ENCODE data around the gene ALG6.

Gene ALG6

GRCh38 chr1:63442141-63442475 lies 74.7 kb downstream of the ALG6 start:
- no peak for TF ChIP-seq CTCF (IDR thresholded peaks at IDR 0.05)
- intact Hi-C loops (cut with DNase I; ENCODE audit: low total_unique reads), result no loop called here

GRCh38 chr1:63448731-63449246 lies 81.4 kb downstream of the ALG6 start:
- TF ChIP-seq CTCF (IDR thresholded peaks at IDR 0.05), result no peak
- intact Hi-C loops (cut with DNase I; ENCODE audit: low total_unique reads), result no loop called here
- no peaks in the 10 kb centered on the region for H3K4me1 ChIP-seq
- no peak overlapping the region for H3K27ac ChIP-seq
- H3K4me3 ChIP-seq, result no peak overlapping the region
- no peaks in the 10 kb centered on the region for H3K36me3 ChIP-seq
- H3K27me3 ChIP-seq, result no peaks in the 10 kb centered on the region
- DNase-seq, result no peak
- no peaks in the 10 kb centered on the region for H3K9me3 ChIP-seq

More at GRCh38 chr1:63442141-63442475, 74.7 kb downstream of the ALG6 start:
- Histone ChIP-seq H3K27me3 (no peaks in the 10 kb centered on the region), H3K4me1 (no peaks in the 10 kb centered on the region), H3K9me3 (no peaks in the 10 kb centered on the region), H3K27ac (no peak overlapping the region), H3K36me3 (no peaks in the 10 kb centered on the region), H3K4me3 (no peak overlapping the region)
- no peak for DNase-seq

GRCh38 chr1:63450416-63450815 lies 83.0 kb downstream of the ALG6 start:
- intact Hi-C loops (cut with DNase I; ENCODE audit: low total_unique reads), result no loop called here
- no peaks in the 10 kb centered on the region for H3K4me1 ChIP-seq
- H3K27me3 ChIP-seq, result no peaks in the 10 kb centered on the region
- no peak overlapping the region for H3K4me3 ChIP-seq
- no peak for TF ChIP-seq CTCF (IDR thresholded peaks at IDR 0.05)
- no peak for DNase-seq
- no peaks in the 10 kb centered on the region for H3K9me3 ChIP-seq
- H3K27ac ChIP-seq, result no peak overlapping the region
- H3K36me3 ChIP-seq, result no peaks in the 10 kb centered on the region

- Histone ChIP-seq H3K4me1 (no peaks in the 10 kb centered on the region), H3K27me3 (no peaks in the 10 kb centered on the region), H3K9me3 (no peaks in the 10 kb centered on the region), H3K4me3 (no peak overlapping the region), H3K36me3 (no peaks in the 10 kb centered on the region), H3K27ac (no peak overlapping the region)
- intact Hi-C loops (cut with DNase I; ENCODE audit: low total_unique reads), result no loop called here
- no peak for DNase-seq
- TF ChIP-seq CTCF (IDR thresholded peaks at IDR 0.05), result no peak
Measured at GRCh38 chr1:63453232-63453631, 85.8 kb downstream of the ALG6 start.

- H3K36me3 ChIP-seq, result no peaks in the 10 kb centered on the region
- no peak overlapping the region for H3K27ac ChIP-seq
- no peaks in the 10 kb centered on the region for H3K4me1 ChIP-seq
- H3K4me3 ChIP-seq, result no peak overlapping the region
- intact Hi-C loops (cut with DNase I; ENCODE audit: low total_unique reads), result no loop called here
- H3K27me3 ChIP-seq, result no peaks in the 10 kb centered on the region
- TF ChIP-seq CTCF (IDR thresholded peaks at IDR 0.05), result no peak
- DNase-seq, result no peak
- no peaks in the 10 kb centered on the region for H3K9me3 ChIP-seq
Measured at GRCh38 chr1:63454269-63454668, 86.8 kb downstream of the ALG6 start.

- H3K36me3 ChIP-seq, result peaks cover 0 to 9% (median 7%) of the 10 kb centered on the region in 3 donors
- intact Hi-C loops (cut with DNase I; ENCODE audit: low total_unique reads), result no loop called here
- TF ChIP-seq CTCF (IDR thresholded peaks at IDR 0.05), result no peak
- no peak overlapping the region for H3K4me3 ChIP-seq
- no peaks in the 10 kb centered on the region for H3K4me1 ChIP-seq
- H3K9me3 ChIP-seq, result peaks cover 0 to 9% (median 8%) of the 10 kb centered on the region in 3 donors
- H3K27me3 ChIP-seq, result no peaks in the 10 kb centered on the region
- H3K27ac ChIP-seq, result no peak overlapping the region
- DNase-seq, result no peak
Measured at GRCh38 chr1:63458750-63459149, 91.3 kb downstream of the ALG6 start.

Data from tibial artery (tissue), 4 donors.